HG03558 (cell line): ENCODE results near the gene SLC7A14.

Experiments
- ATAC-seq: cut with Tn5 transposase; IDR thresholded peaks from one replicate; pipeline ENCODE4 v1.9.1; 2021; ENCODE audit warnings: moderate number of reproducible peaks; ENCODE audit not compliant: unreplicated experiment; ENCODE audit errors: extremely low read depth

SLC7A14 gene

DNA sequence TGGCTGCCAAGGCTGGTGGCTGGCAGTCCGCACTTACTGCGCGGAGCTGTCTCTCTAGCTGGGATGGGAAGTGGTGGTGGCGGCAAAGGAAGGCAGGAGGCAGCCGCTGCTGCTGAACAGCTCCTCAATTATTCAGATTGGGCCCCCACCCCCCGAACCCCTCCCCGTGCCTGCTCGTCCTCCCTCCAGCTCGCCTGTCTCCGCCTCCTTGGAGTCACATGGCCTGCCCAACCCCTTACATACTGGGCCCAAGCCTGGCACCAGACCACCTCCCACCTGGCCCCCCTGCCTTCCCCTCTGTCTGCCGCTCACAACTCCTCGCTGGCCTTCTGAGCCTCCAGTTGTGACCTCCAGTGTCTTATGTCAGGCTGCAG lies at the start of gene SLC7A14:
SLC7A14 (minus strand) TSS at position 139 of the 374 bp plus-strand sequence. CDS start 59,139 bp downstream, outside the sequence.
- ATAC-seq, result no peak

DNA sequence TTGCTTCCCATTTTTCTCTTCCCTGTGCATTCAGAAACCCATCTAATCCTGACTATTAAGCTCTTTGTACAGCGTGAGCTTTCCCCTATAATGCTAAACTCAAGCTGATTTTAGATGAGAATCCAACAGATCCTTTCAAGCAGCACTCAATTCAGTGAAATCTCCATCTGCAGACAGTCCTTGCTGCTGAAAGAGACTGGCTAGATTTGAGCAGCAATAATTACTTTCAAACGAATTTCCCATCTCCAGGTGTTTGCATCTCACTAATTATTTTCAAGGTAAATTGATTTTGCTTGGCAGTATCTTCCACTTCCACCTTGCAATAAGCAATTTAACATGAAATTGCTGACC lies 49.5 kb upstream of the SLC7A14 start:
- no peak for ATAC-seq

- peak; percentile 47 for ATAC-seq
Measured at GRCh38 chr3:170634663-170635384, 48.9 kb upstream of the SLC7A14 start.

GRCh38 chr3:170633573-170633972 lies 47.7 kb upstream of the SLC7A14 start:
- no peak for ATAC-seq

GRCh38 chr3:170632780-170633179 lies 46.9 kb upstream of the SLC7A14 start:
- ATAC-seq, result peak; percentile 78

DNA sequence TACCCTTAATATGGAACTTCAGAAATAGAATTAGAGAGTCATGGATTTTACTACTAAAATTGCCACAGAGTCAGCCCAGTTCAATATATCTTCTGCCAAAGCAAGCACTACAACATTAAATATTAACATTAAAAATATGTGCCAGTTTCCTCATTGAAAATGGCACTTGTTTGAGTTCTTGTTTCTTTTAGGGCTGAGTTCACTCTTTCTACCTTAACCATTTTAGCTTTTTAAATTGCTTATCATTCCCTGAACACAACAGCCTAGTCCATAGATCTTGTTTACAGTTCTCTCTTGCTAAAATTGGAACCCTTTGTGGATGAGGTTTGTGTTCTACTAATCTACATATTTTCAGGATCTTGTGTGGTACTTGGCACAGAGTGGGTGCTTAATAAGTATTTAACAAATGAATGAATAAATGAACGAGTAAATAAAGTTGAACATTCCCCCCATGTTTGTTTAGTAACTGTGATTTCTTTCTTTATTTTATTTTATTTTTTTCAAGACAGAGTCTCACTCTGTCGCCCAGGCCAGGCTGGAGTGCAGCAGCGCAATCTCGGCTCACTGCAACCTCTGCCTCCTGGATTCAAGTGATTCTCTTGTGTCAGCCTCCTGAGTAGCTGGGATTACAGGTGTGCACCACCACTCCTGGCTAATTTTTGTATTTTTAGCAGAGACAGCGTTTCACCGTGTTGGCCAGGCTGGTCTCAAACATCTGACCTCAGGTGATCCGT lies 46.0 kb upstream of the SLC7A14 start:
- no peak for ATAC-seq

- ATAC-seq, result no peak
Measured at GRCh38 chr3:170623524-170623923, 37.6 kb upstream of the SLC7A14 start.

DNA sequence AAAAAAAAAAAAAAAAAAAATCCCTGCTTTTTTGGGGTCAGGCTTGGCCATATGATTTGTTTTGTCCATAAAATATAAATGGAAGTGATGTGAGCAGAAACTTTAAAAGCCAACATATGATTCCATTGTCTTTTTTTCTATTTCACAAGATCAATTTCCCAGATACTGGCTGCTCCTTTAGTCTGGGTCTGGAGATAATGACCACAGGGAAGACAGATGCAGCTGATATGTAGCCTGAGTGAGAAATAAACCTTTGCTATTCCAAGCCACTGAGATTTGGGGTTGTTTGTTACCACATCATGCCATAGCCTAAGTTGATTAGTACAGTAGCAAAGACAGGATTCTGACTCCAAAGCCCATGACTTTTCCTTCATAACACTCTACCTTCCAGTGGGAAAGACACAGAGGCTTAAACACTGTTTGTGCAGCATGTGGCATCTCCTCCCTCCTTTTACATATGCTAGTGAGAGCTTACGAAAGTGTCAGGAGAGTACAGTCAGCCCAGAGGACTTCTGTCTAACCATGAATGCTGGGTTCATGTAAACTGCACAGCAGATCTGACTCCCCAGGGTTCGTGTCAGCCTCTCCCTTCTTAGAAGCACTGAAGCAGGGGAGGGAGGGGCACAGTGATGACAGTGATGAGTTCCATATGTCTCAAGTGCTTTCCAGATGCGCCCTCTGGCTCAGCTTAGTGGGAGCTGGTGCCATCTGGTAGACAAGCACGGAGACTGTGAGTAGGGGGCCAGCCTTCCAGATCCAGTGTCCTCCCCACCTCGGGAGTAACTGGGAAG lies 36.7 kb upstream of the SLC7A14 start:
- ATAC-seq, result no peak

- ATAC-seq, result no peak
Measured at GRCh38 chr3:170621256-170621655, 35.4 kb upstream of the SLC7A14 start.

- ATAC-seq, result no peak
Measured at GRCh38 chr3:170614214-170614966, 28.5 kb upstream of the SLC7A14 start.

DNA sequence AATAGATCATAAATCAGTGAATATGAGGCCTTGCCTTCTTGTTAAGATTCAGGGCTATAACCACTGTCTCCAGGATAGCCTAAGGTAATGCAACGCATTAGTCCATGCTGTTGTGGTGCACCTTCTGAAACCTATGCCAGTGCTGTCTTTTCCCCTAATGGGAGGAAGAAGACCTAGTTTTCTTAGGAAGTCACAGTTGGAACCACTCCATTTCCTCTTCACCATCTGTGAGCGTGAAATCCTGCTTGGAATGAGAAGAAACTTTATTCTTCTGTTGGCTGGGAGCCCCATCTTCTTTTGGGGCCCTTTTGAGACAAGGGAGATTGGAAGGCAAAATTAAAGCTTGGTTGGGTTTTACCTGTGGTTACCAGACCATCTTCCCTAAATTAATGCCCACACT lies 25.9 kb upstream of the SLC7A14 start:
- ATAC-seq, result no peak

- ATAC-seq, result no peak
Measured at GRCh38 chr3:170610321-170610884, 24.5 kb upstream of the SLC7A14 start.

DNA sequence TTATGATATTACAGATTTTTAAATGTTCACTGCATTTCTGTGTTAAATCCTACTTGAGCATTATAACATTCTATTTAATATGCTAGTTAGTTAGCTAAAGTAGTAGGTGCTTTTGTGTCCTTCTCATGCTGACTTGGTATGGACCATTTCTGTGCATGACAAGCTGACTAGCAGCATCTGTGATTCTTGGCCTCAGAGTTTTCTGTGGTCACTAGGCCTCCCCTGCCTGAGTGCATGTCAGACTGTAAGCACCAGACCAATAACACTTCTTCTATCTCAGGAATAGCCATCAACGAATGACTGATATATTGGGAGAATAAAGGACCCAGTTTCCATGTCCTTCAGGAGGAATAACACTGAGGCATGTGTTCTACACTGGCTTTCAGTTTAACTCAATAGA lies 22.6 kb upstream of the SLC7A14 start:
- no peak for ATAC-seq

DNA sequence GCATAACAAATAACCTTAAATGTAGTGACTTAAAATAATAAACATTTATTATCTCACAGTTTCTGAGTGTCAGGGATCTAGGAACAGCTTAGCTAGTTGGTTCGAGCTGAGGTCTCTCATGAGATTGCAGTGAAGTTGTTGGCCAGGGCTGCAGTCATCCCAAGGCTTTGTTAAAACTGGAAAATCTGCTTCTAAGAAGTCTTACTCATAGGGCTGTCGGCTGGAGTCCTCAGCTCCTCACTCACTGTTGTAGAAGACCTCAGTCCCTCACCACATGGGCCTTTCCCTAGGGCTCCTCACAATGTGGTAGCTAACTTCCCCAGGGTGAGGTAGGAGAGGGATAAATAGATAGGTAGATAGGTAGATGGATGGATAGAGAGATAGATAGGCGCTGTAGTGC lies 20.8 kb upstream of the SLC7A14 start:
- no peak for ATAC-seq

DNA sequence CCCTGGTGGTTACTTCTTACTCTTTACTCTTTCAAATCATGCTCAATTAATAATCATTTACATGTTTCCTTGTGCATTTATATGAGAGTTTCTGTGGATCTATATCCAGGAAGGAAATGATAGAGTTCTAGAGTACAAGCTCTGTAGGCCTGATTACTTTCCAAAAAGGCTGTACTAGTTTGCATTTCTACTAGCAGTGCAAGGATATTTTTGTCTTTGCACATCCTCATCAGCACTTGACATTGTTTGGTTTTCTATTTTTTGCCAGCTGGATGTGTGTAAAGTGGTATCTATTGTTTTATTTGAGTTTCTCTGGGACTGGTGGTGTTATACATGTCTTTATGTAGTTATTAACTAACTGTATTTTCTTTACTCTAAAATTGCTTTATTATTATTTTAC lies 19.6 kb upstream of the SLC7A14 start:
- ATAC-seq, result no peak

GRCh38 chr3:170603770-170604510 lies 18.1 kb upstream of the SLC7A14 start:
- ATAC-seq, result no peak

GRCh38 chr3:170602556-170602955 lies 16.7 kb upstream of the SLC7A14 start:
- ATAC-seq, result no peak

DNA sequence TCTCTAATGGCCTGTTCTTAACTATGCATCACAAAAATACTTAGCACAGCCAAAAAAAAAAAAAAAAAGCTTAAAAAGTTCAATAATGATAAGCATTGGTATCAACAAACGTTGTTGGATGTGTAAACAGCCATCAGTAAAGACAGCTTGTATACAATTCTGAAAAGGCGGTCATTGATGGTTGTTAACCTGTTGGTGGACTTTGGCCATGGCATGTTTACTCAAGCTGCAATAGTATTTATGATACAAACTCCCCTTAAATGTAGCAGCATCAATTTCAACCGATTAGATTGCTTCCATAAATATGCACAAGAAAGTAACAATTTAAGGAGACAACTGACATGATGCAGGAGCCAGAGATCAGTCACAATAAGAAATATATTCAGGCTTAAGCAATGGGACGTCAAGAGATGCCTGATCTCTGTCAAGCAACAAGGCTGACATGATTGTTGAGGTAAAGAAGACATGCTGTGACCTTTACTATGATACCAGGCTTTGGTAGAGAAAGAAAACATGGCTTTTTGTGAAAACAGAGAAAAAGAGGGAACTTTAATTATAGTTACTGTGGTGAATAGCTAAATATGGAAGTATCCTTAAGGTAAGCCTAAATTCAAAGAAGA lies 14.2 kb upstream of the SLC7A14 start:
- no peak for ATAC-seq

DNA sequence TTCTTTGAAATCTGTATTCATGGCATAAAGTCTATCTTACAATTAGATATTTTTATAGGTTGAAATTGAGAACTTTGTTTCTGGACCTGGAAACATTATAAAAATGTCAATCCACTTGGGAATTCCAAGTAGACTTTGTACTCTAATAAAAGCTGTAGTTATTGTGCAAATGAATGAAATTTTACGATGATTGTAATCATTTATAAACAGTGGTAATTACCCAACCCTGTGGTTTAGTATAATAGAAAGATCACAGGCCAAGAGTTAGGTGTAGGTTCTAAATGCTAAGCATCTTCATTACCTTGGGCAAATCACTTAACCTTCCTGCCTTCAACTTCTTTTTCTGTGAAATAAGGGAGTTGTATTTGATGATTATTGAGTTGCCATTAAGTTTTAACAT lies 13.2 kb upstream of the SLC7A14 start:
- no peak for ATAC-seq
